ENCODE measurements around the gene ZNF425. TPM values are rescaled to one million over a fixed set of nuclear protein-coding genes. Genes with fewer than 3 reads are reported as not detected.

ZNF425 gene
- total RNA-seq, 2 experiments from 2014 or later: 1.4 to 1.6 TPM

- Histone ChIP-seq H4K20me1 (ENCODE audit: insufficient read depth, low read length) (no peaks in the 10 kb centered on the region), H3K36me3 (ENCODE audit: insufficient read depth, low read length) (peaks cover 46% of the 10 kb centered on the region), H3K79me2 (ENCODE audit: insufficient read depth, low read depth, low read length) (no peaks in the 10 kb centered on the region), H3K9me3 (ENCODE audit: low read length) (no peaks in the 10 kb centered on the region), H2AFZ (ENCODE audit: low read length) (no peak overlapping the region), H3K4me1 (ENCODE audit: insufficient read depth, low read length, poor library complexity, severe bottlenecking) (no peaks in the 10 kb centered on the region), H3K27ac (ENCODE audit: low read depth, low read length, poor library complexity, severe bottlenecking) (no peak overlapping the region), H3K9me2 (ENCODE audit: insufficient read depth, low read length) (no peaks in the 10 kb centered on the region), H3K4me2 (ENCODE audit: low read length) (no peak overlapping the region), H3K4me3 (ENCODE audit: low read depth, low read length, poor library complexity, severe bottlenecking) (no peak overlapping the region)
- BruUV-seq (replicated peaks): no TSS peak
- DNase-seq (ENCODE audit: low spot score): no peak
- TF ChIP-seq CTCF (conservative IDR thresholded peaks at IDR 0.05; ENCODE audit: low read length) (no peak), EZH2phosphoT487 (IDR thresholded peaks at IDR 0.05; ENCODE audit: borderline replicate concordance, low read depth, low read length) (no peak)
- ChIA-PET POLR2A (interaction anchor here (0.5 kb wide), 1 partner anchor 13 kb away, joined by 5 read pairs; no protein-coding TSS in a partner anchor), CTCF (ENCODE audit: unreplicated experiment) (no interaction called here)
- intact Hi-C loops (cut with micrococcal nuclease; ENCODE audit: unreplicated experiment): no loop called here
These were observed 54.3 kb downstream of the ZNF425 start for GRCh38 chr7:149071641-149072437.

GRCh38 chr7:149071182-149071635 is 54.9 kb downstream of the ZNF425 start:
- Histone ChIP-seq H3K4me3 (ENCODE audit: low read depth, low read length, poor library complexity, severe bottlenecking) (no peak overlapping the region), H4K20me1 (ENCODE audit: insufficient read depth, low read length) (no peaks in the 10 kb centered on the region), H3K36me3 (ENCODE audit: insufficient read depth, low read length) (peaks cover 42% of the 10 kb centered on the region), H3K79me2 (ENCODE audit: insufficient read depth, low read depth, low read length) (no peaks in the 10 kb centered on the region), H3K9me3 (ENCODE audit: low read length) (no peaks in the 10 kb centered on the region), H3K4me1 (ENCODE audit: insufficient read depth, low read length, poor library complexity, severe bottlenecking) (no peaks in the 10 kb centered on the region), H3K4me2 (ENCODE audit: low read length) (no peak overlapping the region), H2AFZ (ENCODE audit: low read length) (no peak overlapping the region), H3K9me2 (ENCODE audit: insufficient read depth, low read length) (no peaks in the 10 kb centered on the region), H3K27ac (ENCODE audit: low read depth, low read length, poor library complexity, severe bottlenecking) (no peak overlapping the region)
- DNase-seq (ENCODE audit: low spot score): no peak
- ChIA-PET CTCF (ENCODE audit: unreplicated experiment) (no interaction called here), POLR2A (no interaction called here)
- no TSS peak for BruUV-seq (replicated peaks)
- intact Hi-C loops (cut with micrococcal nuclease; ENCODE audit: unreplicated experiment): no loop called here
- no peak for TF ChIP-seq EZH2phosphoT487 (IDR thresholded peaks at IDR 0.05; ENCODE audit: borderline replicate concordance, low read depth, low read length)
- no peak for TF ChIP-seq CTCF (conservative IDR thresholded peaks at IDR 0.05; ENCODE audit: low read length)
